Peyer's patch (tissue), 4 donors: Measurements from ENCODE around the gene SCTR. TPM values are rescaled to one million over a fixed set of nuclear protein-coding genes. Genes with fewer than 3 reads are reported as not detected.

Experiments used
- DNase-seq, 3 donors: peaks; one replicate each; pipeline ENCODE4 v3.0.0-alpha.2; 2017 to 2019
- H3K27ac ChIP-seq, 4 donors: fragments of 200-600 bp; sonication (generic); one replicate each; pipeline ENCODE4 v1.5.1; 2016 to 2019
- H3K27me3 ChIP-seq, 2 donors: fragments of 200-600 bp; sonication (generic); one replicate each; pipeline ENCODE4 v1.5.1; 2019
- H3K36me3 ChIP-seq, 3 donors: fragments of 200-600 bp; sonication (generic); one replicate each; pipeline ENCODE4 v1.5.1; 2016 to 2019
- H3K4me1 ChIP-seq, 4 donors: fragments of 200-600 bp; sonication (generic); one replicate each; pipeline ENCODE4 v1.5.1; 2016 to 2019
- H3K4me3 ChIP-seq, 4 donors: fragments of 200-600 bp; sonication (generic); 1 replicate in 3 of 4; 2 replicates in 1 of 4; pipeline ENCODE4 v1.5.1; 2016 to 2019; ENCODE audit warnings: mild to moderate bottlenecking in 1 of 4
- H3K9me3 ChIP-seq, 4 donors: fragments of 200-600 bp; sonication (generic); one replicate each; pipeline ENCODE4 v1.5.1; 2016 to 2019; ENCODE audit warnings: mild to moderate bottlenecking in 1 of 4
- CTCF ChIP-seq, 6 experiments: fragments of 450-650 bp in 4 of 6; fragments of 200-600 bp in 2 of 6; sonication (generic) in 1 of 6; IDR thresholded peaks; one replicate each; pipeline ENCODE4 v1.5.1; 2017 to 2019; ENCODE audit warnings: antibody characterized with exemption in 6 of 6, mild to moderate bottlenecking in 3 of 6, moderate library complexity in 1 of 6
- POLR2A ChIP-seq, 2 donors: fragments of 450-650 bp; IDR thresholded peaks; one replicate each; pipeline ENCODE4 v1.5.1; 2017; ENCODE audit warnings: antibody characterized with exemption in 2 of 2, mild to moderate bottlenecking in 2 of 2, moderate library complexity in 2 of 2
- total RNA-seq, 4 donors: library from RNA; depleted of rRNA; stranded (reverse); fragments of >200 nt; gene quantifications; one replicate each; pipeline ENCODE4 v1.1.0, GENCODE V29; 2016

Gene SCTR
- total RNA-seq, 4 donors from 2014 or later = 0.54 to 1.7 TPM; not detected in 2

DNA sequence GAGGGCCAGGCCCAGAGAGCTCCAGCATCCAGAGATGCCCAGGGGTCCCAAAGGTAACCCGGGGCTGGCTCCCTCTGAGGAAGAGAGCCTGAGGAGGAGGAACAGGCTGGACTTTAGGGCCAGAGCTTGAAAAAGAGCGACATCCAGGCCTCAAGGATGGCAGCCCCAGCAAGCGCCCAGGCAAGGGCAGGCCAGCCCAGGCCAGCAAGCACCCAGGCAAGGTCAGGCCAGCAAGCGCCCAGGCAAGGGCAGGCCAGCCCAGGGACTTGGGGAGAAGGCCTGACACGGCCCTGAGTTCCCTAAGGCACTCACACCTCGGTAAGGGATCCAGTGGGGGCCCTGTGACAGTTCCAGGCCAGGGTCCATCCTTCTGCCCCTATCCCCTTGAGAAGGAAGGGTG, 127.1 kb downstream of the SCTR start:
- H3K27ac ChIP-seq = no peak overlapping the region
- H3K36me3 ChIP-seq = no peaks in the 10 kb centered on the region
- H3K4me3 ChIP-seq = no peak overlapping the region
- TF ChIP-seq POLR2A (IDR thresholded peaks at IDR 0.05) (no peak), CTCF (IDR thresholded peaks at IDR 0.05) (no peak)
- DNase-seq = no peak
- H3K9me3 ChIP-seq = no peaks in the 10 kb centered on the region
- H3K4me1 ChIP-seq = peaks cover 0 to 4% (median 0%) of the 10 kb centered on the region in 4 donors
- H3K27me3 ChIP-seq = no peaks in the 10 kb centered on the region

- no peak for DNase-seq
- TF ChIP-seq CTCF (IDR thresholded peaks at IDR 0.05) (no peak), POLR2A (IDR thresholded peaks at IDR 0.05) (no peak)
- peaks cover 0 to 15% (median 0%) of the 10 kb centered on the region in 4 donors for H3K4me1 ChIP-seq
- no peak overlapping the region for H3K4me3 ChIP-seq
- no peaks in the 10 kb centered on the region for H3K36me3 ChIP-seq
- H3K9me3 ChIP-seq = no peaks in the 10 kb centered on the region
- no peaks in the 10 kb centered on the region for H3K27me3 ChIP-seq
- H3K27ac ChIP-seq = no peak overlapping the region
Measured at GRCh38 chr2:119393971-119394748, 130.1 kb downstream of the SCTR start.

Other genes with a start within 250 kb of the SCTR start
- 1 to 10 TPM in 2 of 4 donors, not detected in 2; 1.6 to 2.9 TPM for gene C2orf76, start 157.6 kb downstream of the SCTR start, total RNA-seq
- gene DBI, start 157.5 kb downstream of the SCTR start, total RNA-seq = 100 to 1,000 TPM; 121 to 237 (median 194) TPM
- gene TMEM37, start 92.6 kb downstream of the SCTR start, total RNA-seq = 100 to 1,000 TPM in 3 of 4 donors, 10 to 100 TPM in 1; 17.3 to 542 (median 214) TPM
- gene CFAP221, start 20.0 kb upstream of the SCTR start, total RNA-seq = 1 to 10 TPM; 2.8 to 6.6 (median 3.6) TPM
- gene TMEM177, start 154.7 kb upstream of the SCTR start, total RNA-seq = 10 to 100 TPM in 3 of 4 donors, 1 to 10 TPM in 1; 3.3 to 39.8 (median 30.5) TPM
- 10 to 100 TPM; 33.1 to 86.6 (median 43.5) TPM for gene PTPN4, start 235.4 kb upstream of the SCTR start, total RNA-seq